Ascending aorta (tissue), 2 donors: ENCODE results near the gene GIPC1. TPM values are rescaled to one million over a fixed set of nuclear protein-coding genes. Genes with fewer than 3 reads are reported as not detected.

Experiments
- DNase-seq, 2 donors: peaks; one replicate each; pipeline ENCODE4 v3.0.0-alpha.2; 2019; ENCODE audit warnings: low spot score in 2 of 2
- H3K27ac ChIP-seq, 2 donors: fragments of 200-600 bp; sonication (generic); one replicate each; pipeline ENCODE4 v1.5.1; 2016 to 2017; ENCODE audit warnings: mild to moderate bottlenecking in 1 of 2
- H3K27me3 ChIP-seq: fragments of 200-600 bp; sonication (generic); one replicate; pipeline ENCODE4 v1.5.1; 2017
- H3K36me3 ChIP-seq, 2 donors: fragments of 200-600 bp; sonication (generic); one replicate each; pipeline ENCODE4 v1.5.1; 2016
- H3K4me1 ChIP-seq, 2 donors: fragments of 200-600 bp; sonication (generic); one replicate each; pipeline ENCODE4 v1.5.1; 2016 to 2017; ENCODE audit warnings: mild to moderate bottlenecking in 1 of 2
- H3K4me3 ChIP-seq, 2 donors: fragments of 200-600 bp; sonication (generic); one replicate each; pipeline ENCODE4 v1.5.1; 2016 to 2017; ENCODE audit warnings: mild to moderate bottlenecking in 1 of 2
- H3K9me3 ChIP-seq, 2 donors: fragments of 200-600 bp; sonication (generic); one replicate each; pipeline ENCODE4 v1.5.1; 2016
- CTCF ChIP-seq, 3 experiments: fragments of 200-600 bp in 2 of 3; fragments of 450-650 bp in 1 of 3; sonication (generic) in 2 of 3; IDR thresholded peaks; one replicate each; pipeline ENCODE4 v1.5.1; 2016 to 2019; ENCODE audit warnings: antibody characterized with exemption in 3 of 3, mild to moderate bottlenecking in 1 of 3, moderate library complexity in 1 of 3
- intact Hi-C: fragments of 100-400 bp; cut with DNase I; formaldehyde crosslinking; loops from one replicate; pipeline ENCODE4 v1.15.1; 2023
- total RNA-seq: library from RNA; depleted of rRNA; stranded (reverse); fragments of >200 nt; gene quantifications from one replicate; pipeline ENCODE4 v1.1.0, GENCODE V29; 2016

The GIPC1 gene
- total RNA-seq, 1 donor from 2014 or later, result 123 TPM

GRCh38 chr19:14428882-14429416, 67.0 kb downstream of the GIPC1 start:
- intact Hi-C loops, result no loop called here
- peaks cover 0 to 5% of the 10 kb centered on the region in 2 donors for H3K4me1 ChIP-seq
- no peaks in the 10 kb centered on the region for H3K27me3 ChIP-seq
- H3K9me3 ChIP-seq, result no peaks in the 10 kb centered on the region
- TF ChIP-seq CTCF (IDR thresholded peaks at IDR 0.05), result no peak
- H3K27ac ChIP-seq, result no peak overlapping the region
- H3K4me3 ChIP-seq, result no peak overlapping the region
- no peak for DNase-seq
- no peaks in the 10 kb centered on the region for H3K36me3 ChIP-seq

Other genes with a start within 250 kb of the GIPC1 start
- 201 TPM for gene ADGRE5, start 114.7 kb downstream of the GIPC1 start, total RNA-seq
- 83.4 TPM for gene DDX39A, start 76.8 kb downstream of the GIPC1 start, total RNA-seq
- 231 TPM for gene PKN1, start 62.8 kb downstream of the GIPC1 start, total RNA-seq
- 17.1 TPM for gene PTGER1, start 20.8 kb downstream of the GIPC1 start, total RNA-seq
- gene DNAJB1, start 22.3 kb upstream of the GIPC1 start, total RNA-seq, result 73.8 TPM
- 88.7 TPM for gene TECR, start 33.5 kb upstream of the GIPC1 start, total RNA-seq
- gene NDUFB7, start 75.9 kb upstream of the GIPC1 start, total RNA-seq, result 612 TPM
- gene CLEC17A, start 87.0 kb upstream of the GIPC1 start, total RNA-seq, result not detected
- gene ADGRE3, start 178.7 kb upstream of the GIPC1 start, total RNA-seq, result not detected
- 33.7 TPM for gene ZNF333, start 193.9 kb upstream of the GIPC1 start, total RNA-seq